ENCODE measurements around the gene ENTPD6.
"Not testable (repeated sequence)": the region's sequence is repeated elsewhere in the genome, so short reads cannot be mapped to it uniquely, and the experiment has no call there.

Gene ENTPD6

DNA sequence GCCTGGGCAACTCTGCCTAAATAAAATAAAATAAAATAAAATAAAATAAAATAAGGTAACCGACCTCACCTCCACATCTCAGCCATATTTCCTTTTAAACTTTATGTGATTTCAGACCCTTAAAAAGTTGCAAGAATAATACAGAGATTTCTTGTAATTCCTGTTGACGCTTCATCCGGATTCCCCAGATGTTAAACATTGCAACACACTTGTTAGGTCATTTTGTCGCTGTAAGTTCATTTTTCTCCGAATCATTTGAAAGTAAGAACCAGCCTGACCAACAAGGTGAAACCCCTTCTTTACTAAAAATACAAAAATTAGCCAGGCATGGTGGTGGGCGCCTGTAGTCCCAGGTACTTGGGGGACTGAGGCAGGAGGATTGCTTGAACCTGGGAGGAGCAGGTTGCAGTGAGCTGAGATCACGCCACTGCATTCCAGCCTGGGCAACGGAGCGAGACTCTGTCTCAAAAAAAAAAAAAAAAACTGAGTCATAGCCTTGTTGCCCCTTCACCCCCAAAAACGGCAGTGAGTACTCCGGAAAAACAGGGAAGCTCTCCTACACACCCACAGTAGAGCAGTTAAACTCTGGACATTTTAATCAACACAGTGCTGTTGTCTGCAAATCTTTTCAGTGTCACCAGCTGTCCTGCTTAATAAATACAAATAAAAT lies 58.2 kb downstream of the ENTPD6 start:
- in situ Hi-C loops (cut with HindIII; ENCODE audit: low sequenced_read_pairs) = no loop called here

DNA sequence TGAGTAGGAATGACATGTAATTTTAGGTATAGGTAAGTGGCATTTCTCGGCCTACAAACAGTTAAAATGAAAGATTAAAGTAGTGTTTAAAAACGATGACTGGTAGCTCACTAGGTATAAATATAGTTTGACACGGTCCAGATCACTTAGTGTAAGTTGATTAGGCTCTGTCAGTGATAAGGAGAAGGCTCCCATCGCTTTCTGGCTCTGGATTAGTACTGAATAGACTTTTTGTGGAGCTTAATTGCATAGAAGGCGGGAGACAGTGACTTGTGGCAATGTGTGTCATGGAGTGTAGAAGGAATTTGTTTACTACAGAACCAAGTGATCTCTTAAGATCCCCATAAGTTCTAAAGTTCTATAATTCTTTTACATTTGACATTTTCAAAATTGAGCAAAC lies 59.1 kb downstream of the ENTPD6 start:
- in situ Hi-C loops (cut with HindIII; ENCODE audit: low sequenced_read_pairs) = no loop called here

DNA sequence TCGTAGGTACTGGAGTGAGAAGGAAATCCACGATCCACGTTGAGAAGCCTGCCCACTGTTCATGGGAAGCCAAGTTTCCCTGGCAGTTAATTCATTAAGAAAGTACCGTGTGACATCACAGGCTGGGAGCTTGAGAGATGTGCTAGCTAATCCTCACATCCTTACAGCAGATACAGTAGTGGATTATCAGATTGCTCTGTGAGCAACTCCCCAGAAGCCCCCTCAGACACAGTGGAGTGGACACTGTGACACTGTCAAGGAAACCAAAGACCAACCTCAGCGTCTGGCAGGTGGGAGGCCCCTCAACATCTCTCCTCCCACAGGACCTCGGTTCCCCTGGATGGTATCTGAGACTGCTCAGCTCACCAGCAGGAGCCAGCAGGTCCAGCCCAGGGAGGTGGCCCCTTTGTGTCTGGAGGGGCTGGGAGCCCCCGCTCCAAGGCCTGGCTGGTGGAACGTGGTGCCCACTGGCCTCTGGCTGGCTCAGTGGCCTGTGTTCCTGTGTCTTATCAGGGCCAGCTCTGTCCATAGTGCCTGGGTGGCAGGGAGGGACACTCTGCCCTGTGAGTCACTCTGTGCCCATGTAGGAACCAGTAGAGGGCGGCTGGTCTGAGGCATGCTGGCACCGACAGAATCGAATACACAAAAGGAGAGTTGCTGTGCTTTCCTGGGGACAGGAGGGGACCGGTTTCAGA lies 59.6 kb downstream of the ENTPD6 start:
- in situ Hi-C loops (cut with HindIII; ENCODE audit: low sequenced_read_pairs) = no loop called here

DNA sequence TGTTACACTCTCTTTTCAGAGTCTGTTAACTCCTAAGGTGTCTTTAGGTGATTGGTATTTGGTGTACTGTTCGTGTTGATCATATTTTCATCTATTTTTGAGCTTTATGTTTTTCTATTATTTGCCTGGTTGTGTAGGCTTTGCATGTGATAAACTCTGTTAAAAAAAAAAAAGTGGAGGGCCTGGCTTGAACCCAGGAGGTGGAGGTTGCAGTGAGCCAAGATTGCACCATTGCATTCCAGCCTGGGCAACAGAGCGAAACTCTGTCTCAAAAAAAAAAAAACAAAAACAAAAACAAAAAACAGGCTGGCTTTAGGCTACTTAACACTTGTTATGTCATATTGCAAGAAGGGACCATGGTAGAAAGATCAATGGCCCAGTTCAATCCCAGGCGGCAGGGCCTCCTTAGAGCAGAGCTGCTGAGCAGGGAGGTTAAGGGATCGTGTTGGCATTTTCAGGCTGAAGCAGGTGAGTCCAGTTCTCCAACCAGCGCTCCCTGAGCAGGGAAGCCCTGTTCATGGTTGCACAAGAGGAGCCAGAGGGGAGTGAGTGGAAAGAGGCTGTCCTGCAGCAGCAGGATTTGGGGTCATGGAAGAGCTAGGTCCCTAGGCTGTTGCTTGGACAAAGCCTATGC lies 60.8 kb downstream of the ENTPD6 start:
- in situ Hi-C loops (cut with HindIII; ENCODE audit: low sequenced_read_pairs) = no loop called here

DNA sequence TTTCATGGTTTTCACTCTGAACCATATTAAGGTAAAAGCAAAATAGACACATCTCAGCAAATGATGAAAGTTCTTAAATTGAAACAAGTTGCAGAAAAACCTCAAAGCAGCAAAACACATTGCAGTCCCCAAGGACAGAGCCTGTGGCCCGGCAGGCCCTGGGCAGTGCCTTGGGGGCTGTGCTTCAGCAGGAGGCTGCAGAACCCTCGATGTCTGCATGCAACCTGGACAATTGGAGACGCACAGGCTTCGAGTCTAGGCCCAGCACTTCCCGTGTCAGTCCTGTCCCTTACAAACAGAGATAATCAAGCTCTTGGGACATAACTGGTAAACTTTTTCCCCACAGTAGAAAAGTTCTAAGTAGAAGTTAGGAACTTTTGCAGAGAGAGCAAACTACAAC lies 61.6 kb downstream of the ENTPD6 start:
- in situ Hi-C loops (cut with HindIII; ENCODE audit: low sequenced_read_pairs) = no loop called here

DNA sequence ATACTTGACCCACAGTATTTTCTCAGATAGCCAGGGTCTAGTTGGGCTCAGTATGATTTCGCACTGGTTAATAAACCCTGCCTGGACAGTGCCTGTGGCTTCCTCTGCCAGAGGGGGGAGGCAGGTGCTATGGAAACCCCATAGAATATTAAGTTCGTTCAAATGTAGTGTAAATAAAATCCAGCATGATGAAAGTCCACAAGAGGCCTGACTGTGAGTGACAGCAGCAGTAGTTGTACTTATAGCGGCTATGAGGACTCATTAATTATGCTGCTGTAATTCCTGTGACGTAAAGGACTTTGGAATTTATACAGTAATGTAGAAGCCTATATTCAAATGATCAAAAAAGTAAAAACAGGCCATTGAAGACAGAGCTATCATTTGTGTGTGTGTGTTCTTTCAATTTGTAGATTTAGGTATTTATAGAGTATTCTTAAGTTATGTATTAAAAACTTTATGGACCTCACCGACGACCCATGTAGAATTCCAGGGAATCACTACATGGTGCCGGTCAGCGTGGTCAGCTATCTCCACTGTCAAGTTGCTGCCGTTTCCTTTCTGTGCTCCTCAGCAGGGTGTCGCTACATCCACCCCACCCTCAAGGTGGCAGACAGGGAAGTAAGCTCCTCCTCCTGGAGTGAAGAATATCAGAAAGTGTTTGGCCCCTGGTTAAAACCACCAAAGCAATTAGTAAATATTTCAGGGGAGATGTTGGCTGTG lies 62.4 kb downstream of the ENTPD6 start:
- in situ Hi-C loops (cut with HindIII; ENCODE audit: low sequenced_read_pairs) = no loop called here

DNA sequence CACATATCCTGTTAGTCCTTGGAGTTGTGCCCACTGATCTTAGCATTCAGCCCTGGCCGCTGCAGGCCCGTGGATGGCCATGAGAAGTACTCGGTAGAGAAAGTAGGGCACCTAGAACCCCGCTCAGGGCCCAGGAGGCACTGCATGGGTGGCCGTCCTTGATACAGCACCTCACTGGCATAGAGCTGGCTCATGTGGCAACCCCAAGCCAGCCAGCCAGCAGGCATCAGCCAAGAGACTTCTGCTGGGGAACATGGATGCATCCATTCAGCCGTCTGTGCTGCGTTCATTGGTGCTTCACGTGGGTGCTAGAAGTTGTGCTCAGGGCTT lies 62.9 kb downstream of the ENTPD6 start:
- in situ Hi-C loops (cut with HindIII; ENCODE audit: low sequenced_read_pairs) = no loop called here

DNA sequence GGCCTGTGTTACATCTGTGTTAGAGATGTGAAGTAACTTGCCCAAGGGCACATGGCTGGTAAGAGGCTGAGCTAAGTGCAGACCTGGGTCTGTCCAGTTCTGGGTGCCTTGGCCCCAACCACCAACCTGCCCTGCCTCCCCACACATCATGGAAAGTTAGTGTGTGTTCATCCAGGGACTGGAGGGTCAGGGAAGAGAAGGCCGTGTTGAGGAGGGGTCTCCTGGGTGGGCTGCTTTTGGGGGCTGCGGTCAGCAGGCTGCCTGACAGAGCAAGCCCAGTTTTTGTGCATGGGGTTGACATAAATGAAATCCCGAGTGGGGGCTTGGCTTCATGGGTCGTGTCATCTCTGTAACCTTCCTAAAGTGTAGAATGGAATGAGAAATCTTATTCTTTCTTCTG lies 63.3 kb downstream of the ENTPD6 start:
- in situ Hi-C loops (cut with HindIII; ENCODE audit: low sequenced_read_pairs) = no loop called here

DNA sequence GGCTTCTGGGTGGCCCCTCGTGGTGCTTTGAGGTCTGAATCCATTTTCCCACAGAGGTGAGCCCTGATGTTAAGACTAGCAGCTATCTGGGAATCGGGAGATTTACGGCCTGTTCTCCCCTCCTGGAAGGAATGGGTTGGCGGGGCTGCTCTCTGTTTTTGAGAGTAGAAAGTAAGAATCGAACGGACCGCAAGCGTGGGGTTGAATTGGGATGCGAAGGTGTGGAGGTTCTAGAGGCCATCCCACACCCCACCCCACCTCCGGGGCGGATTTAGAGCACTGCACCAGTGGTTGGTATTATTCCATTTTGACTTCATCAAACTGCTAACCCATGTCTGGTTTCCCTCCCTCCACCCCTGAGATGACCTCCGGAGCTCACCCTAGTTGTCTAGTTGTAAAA lies 63.8 kb downstream of the ENTPD6 start:
- in situ Hi-C loops (cut with HindIII; ENCODE audit: low sequenced_read_pairs) = no loop called here

DNA sequence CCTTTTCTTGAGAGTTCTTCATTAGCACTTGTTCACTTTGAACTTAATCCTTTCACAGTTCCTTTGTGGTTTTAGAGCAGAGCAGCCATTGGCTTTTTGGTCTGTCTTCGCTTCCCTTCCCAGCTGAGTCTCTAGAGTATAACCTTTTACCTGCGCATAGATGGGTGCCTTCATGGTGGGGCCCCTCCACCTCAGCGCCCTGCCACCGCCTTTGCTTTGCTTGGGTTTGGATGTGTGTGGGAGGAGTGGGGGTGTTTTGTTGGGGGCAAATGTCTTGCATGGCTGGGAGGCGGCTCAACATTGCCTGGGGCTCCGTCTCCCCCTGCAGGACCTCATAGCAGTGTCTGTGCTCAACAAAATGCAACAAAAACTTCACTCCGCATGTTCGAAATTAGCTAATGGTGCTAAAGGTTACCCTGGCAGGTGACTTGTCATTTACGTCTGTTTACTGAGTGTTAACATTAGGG lies 64.3 kb downstream of the ENTPD6 start:
- in situ Hi-C loops (cut with HindIII; ENCODE audit: low sequenced_read_pairs) = no loop called here

DNA sequence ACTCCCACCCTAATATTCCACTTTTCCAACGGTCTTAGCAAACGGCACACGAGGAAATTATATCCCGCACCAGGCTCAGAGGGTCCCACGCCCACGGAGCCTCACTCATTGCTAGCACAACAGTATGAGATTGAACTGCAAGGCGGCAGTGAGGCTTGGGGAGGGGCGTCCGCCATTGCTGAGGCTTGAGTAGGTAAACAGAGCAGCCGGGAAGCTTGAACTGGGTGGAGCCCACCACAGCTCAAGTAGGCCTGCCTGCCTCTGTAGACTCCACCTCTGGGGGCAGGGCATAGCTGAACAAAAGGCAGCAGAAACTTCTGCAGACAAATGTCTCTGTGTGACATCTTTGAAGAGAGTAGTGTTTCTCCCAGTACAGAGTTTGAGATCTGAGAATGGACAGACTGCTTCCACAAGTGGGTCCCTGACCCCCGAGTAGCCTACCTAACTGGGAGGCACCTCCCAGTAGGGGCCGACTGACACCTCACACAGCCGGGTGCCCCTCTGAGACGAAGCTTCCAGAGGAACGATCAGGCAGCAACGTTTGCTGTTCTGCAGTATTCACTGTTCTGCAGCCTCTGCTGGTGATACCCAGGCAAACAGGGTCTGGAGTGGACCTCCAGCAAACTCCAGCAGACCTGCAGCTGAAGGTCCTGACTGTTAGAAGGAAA lies 65.4 kb downstream of the ENTPD6 start:
- in situ Hi-C loops (cut with HindIII; ENCODE audit: low sequenced_read_pairs) = not testable (repeated sequence)

DNA sequence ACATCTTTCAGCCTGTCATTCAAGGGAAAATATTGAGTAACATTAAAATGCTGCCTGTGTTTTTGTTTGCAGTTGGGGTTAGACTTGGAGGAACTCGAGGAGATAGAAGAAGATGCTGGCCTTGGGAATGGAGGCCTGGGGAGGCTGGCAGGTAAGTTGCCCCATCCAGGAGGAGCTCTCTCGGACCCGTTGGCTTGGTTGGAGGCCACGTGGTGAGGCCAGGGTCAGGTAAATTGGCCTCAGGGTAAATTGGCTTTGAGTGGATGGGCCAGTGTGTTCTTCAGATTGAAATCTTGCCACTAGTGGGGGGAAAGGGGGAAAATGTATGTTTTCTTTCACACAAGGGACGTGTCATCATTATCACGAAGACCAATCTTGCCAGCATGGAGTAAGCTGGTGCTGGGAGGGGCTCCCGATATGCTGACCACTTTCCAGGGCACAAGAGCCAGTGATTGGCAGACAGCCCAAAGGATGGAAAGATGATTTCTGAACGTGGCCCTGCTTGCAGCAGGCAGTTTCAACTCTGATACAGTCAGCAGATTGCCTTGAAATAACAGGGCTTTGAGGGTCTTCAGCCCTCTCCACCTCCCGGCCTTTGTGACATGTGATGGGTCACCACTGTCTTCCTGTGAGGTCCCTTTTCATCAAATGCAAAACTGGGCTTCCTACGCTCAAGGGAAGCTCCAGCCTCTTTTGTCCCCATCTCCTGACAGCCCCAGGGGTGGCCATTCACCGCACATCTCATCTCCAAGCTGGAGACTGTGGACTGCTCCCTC lies 73.7 kb downstream of the ENTPD6 start:
- in situ Hi-C loops (cut with HindIII; ENCODE audit: low sequenced_read_pairs) = no loop called here

DNA sequence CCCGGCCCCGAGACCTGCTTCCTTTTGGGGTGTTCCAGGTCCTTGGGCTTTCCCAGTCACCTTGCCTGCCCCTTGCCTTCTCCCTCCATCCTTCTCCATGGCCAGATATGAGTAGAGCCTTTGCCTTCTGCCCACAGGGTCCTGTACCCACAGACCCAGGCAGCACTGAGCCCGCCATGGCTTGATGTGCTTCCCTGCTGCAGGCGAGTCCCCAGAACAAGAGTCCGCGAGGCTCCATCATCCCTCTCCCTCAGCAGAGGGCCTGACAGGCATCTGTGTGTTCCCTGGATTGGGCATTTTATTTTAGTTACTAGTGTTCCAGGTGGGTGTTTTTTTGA lies 74.3 kb downstream of the ENTPD6 start:
- in situ Hi-C loops (cut with HindIII; ENCODE audit: low sequenced_read_pairs) = no loop called here

DNA sequence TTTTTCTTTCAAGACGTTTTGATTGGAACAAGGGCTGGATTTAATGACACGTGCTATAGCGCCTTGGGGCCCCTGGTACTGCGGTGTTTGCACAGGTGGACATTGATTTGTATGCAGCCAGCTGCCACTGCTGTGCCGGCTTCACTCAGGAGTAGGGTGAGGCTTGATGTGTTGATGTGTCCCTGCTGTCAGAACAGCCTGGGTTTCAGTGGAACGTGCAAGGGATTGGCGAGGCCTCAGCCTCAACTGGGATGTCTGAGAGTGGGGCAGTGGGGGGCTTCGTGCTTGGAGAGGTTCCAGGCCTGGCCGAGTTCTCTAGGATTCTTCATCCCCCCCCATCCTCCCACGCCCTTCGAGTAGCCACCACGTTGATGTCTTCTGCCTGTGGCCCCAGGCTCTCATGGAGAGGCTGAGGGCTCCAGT lies 75.3 kb downstream of the ENTPD6 start:
- in situ Hi-C loops (cut with HindIII; ENCODE audit: low sequenced_read_pairs) = no loop called here

DNA sequence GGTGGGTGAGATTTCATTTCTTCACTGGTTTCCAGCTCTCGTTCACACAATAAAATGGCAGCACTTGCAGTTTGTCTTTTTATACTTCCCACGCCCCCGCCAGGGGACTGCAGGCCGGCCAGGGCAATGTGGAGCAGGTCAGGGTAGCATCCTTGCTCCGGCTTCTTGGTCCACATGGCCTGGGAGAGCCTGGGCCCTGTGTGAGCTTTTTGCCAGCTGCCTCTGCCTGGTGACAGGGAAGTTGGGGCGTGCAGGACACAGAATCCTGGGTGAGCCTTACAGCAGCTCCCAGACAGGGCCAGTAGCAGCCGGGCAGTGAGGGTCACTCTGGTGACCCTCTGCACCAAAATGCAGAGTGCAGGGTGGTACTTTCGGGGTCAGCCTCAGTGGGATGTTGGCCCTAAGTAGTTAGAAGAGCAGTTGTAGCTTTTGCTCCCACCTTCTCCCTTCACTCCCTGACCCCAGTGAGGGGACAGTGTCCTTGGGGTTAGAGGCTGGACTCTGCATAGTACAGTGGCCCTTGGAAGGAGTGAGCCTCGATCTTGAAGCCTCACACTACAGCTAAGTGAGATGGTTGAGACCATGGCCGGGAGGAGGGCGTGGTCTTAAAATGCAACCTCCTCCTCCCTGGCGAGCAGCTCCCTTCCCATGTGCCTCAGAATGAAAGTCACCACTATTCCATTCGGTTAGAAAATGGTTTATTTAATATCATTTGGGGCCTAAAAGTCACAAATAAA lies 76.1 kb downstream of the ENTPD6 start:
- in situ Hi-C loops (cut with HindIII; ENCODE audit: low sequenced_read_pairs) = no loop called here

DNA sequence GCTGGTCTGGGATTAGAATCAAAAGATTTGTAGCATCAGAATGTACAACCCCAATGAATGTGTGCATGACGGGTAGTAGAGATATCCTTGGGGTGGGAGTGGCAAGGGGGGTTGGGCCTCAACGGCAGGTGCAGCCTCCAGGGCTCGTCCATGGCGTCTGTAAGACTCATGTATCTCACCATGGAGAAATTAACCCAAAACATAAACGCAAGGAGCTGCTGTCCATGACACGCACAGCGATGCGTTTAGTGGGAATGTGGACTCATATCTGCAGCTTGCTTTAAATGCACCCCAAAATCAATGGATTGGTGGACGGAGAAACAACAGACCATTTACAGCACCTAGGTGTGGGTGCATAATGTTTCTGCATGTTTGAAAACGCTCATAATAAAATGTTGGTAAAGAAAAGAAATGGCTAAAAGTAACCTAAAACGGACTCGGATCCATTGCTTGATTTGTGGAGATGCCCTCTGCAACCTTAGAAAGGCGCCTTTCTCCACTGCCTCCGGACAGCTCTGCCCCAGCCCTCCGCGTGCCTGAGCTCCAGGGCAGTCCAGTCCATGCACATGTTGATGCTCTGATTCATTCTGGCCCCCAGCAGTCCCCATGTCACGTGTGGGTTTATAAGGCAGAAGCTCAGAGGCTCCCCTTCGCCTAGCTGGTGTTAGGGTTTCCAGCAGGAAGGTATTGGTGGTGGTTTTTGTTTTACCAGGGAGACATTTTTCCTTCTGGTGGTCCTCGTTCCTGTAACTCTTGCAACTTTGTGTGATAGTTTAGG lies 76.9 kb downstream of the ENTPD6 start:
- in situ Hi-C loops (cut with HindIII; ENCODE audit: low sequenced_read_pairs) = no loop called here

DNA sequence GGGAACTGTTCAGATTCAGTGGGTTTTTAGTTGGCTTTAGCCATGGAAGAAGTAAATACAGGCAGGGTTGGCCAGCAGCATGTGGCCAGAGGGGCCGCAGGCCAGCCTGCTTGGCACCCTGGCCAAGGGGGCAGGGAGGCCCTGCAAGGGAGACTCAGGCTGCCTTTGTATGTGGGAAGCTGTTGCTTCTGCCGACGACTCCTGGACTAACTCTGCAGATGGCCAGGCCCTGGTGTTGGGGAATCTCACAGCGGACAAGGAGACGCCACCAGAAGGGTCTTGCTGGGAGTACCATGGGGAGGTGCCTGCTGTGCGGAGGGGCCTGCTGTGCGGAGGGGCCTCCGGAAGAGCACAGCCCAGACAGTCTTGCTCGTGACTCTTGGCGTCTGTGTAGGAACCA lies 77.5 kb downstream of the ENTPD6 start:
- in situ Hi-C loops (cut with HindIII; ENCODE audit: low sequenced_read_pairs) = no loop called here

DNA sequence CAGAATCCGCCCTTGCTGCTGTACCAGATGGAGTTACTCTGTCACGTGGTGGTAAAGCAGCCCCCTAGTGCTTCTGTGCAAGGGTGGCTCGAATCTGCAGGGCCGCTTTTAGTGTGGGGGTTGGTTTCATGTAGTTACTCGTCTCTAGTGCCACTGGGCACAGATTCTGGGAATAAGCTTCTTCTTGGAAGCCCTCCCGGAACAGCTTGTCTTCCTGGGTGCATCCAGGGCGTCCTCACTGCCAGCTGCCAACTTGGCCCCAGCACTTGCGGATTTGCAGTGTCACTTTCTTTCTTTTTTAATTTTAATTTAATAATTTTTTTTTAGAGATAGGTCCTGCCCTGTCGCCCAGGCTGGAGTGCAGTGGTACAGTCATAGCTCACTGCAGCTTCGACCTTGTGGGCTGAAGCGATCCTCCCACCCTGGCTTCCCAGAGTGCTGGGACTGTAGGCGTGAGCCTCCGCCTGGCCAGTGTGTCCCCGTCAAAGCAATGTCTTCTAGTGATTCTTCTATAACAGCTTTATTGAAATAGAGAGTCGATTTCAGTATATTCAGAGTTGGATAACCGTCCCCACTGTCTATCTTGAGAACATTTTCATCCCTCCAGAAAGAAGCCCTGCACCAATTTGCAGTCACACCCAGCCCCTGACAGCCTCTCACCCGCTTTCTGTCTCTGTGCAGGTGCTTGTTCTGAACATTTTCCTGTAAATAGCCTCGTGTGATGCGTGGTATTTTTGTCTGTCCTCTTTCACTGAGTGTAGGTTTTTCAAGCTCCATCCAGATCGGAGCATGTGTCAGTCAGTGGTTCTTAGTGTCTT lies 78.2 kb downstream of the ENTPD6 start:
- in situ Hi-C loops (cut with HindIII; ENCODE audit: low sequenced_read_pairs) = no loop called here

Data from DLD1 (cell line).